Astrocyte of the cerebellum (primary cell): Measurements from ENCODE around the gene SLC22A9.
"Not testable (repeated sequence)": the region's sequence is repeated elsewhere in the genome, so short reads cannot be mapped to it uniquely, and the experiment has no call there.

ENCODE experiments used
- DNase-seq: peaks from one replicate; pipeline ENCODE4 v3.0.0-alpha.2; 2011; ENCODE audit warnings: low read depth
- H3K4me3 ChIP-seq: 2 replicates; pipeline ENCODE4 v1.5.1; 2011; ENCODE audit warnings: mild to moderate bottlenecking, low read depth, low read length, moderate library complexity
- in situ Hi-C: cut with HindIII; loops from 2 replicates; pipeline ENCODE4 v1.10.0; 2017; ENCODE audit warnings: low sequenced_read_pairs
- TF ChIP-seq, protein P1 (sequence below): IDR thresholded peaks from 2 replicates; pipeline ENCODE4 v1.5.1; 2012; ENCODE audit warnings: low read length, low read depth, moderate library complexity, mild to moderate bottlenecking; ENCODE audit errors: missing control alignments

SLC22A9 gene

DNA sequence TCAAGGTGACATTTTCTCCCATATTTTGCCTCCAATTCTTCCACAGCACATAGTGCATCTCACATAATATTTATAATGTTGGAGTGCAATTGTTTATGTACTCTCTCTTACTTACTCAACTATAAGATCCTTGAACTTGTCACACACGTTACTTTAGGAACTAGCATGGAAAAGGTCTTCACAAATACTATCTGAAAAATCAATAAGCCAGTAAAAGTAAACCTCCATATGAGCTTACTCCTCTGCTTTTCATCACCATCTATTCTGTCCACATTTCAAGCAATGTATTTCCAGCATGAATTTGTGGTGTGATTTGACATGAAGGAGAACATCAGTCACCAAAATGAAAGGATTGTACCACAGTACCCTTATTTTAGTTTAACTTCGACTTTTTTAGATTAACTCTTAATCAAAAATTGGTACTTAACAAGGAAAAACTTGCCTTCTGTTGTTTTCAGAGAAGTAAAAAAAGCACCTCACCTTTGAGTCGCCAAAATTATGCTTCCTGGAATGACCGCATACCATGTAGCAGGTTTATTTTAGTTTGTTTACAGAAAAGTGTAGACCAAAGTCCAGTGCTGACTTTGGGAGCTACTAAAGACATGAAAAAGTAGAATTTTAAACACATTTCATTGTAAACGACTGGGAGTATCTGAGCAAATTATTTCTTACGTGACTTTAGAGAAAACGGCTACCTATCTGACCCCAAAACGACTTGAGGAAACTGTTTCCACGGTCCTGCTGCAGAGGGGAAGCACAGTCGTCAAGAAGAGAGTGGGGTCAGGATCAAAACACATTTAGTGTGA, at the start of gene SLC22A9:
Gene SLC22A9 (plus strand): TSS at position 621 of the 806 bp plus-strand sequence. CDS start 272 bp downstream, outside the sequence.
- DNase-seq, result no peak
- TF ChIP-seq, protein P1, sequence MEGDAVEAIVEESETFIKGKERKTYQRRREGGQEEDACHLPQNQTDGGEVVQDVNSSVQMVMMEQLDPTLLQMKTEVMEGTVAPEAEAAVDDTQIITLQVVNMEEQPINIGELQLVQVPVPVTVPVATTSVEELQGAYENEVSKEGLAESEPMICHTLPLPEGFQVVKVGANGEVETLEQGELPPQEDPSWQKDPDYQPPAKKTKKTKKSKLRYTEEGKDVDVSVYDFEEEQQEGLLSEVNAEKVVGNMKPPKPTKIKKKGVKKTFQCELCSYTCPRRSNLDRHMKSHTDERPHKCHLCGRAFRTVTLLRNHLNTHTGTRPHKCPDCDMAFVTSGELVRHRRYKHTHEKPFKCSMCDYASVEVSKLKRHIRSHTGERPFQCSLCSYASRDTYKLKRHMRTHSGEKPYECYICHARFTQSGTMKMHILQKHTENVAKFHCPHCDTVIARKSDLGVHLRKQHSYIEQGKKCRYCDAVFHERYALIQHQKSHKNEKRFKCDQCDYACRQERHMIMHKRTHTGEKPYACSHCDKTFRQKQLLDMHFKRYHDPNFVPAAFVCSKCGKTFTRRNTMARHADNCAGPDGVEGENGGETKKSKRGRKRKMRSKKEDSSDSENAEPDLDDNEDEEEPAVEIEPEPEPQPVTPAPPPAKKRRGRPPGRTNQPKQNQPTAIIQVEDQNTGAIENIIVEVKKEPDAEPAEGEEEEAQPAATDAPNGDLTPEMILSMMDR, result no peak
- no peak within 1 kb of the TSS for H3K4me3 ChIP-seq
- in situ Hi-C loops, result no loop called here

DNA sequence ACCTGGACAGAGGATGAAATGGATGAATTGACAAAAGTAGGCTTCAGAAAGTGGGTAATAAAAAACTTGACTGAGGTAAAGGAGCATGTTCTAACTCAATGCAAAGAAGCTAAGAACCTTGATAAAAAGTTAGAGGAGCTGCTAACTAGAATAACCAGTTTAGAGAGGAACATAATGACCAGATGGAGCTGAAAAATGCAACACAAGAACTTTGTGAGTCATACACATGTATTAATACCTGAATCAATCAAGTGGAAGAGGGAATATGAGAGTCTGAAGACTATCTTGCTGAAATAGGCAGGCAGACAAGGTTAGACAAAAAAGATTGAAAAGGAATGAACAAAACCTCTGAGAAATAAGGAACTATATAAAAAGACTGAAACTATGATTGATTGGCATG, 47.9 kb upstream of the SLC22A9 start:
- TF ChIP-seq, protein P1, result no peak
- in situ Hi-C loops, result no loop called here
- no peak for DNase-seq
- H3K4me3 ChIP-seq, result no peak overlapping the region

DNA sequence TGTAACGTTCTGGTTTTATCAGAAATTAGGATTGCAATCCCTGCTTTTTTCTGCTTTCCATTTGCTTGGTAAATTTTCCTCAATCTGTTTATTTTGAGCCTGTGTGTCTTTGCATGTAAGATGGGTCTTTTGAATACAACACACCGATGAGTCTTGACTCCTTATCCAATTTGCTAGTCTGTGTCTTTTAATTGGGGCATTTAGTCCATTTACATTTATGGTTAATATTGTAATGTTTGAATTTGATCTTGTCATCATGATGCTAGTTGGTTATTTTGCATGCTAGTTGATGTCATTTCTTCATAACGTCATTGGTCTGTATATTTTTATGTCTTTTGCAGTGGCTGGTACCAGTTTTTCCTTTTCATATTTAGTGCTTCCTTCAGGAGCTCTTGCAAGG, 34.5 kb upstream of the SLC22A9 start:
- DNase-seq, in situ Hi-C loops, H3K4me3 ChIP-seq: not testable (repeated sequence)

DNA sequence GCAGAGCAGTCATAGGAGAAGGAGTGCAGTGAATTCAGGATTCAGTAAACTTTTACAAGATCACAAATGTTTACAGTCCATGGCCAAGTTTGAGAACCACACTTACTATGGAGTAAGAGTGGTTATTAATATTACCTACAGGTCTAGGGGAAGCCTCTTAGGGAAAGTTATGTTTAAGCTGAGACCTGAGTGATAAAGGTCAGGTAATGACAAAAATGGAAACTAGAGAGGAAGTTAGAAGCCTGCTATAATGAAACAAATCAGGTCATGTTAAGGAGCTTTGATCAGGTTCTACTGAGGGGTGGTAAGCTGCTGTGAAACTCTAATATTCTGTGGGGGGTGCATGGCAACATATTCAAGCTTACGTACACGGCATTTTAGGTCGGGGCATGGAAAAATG, 32.5 kb upstream of the SLC22A9 start:
- TF ChIP-seq, protein P1, result no peak
- in situ Hi-C loops, result no loop called here
- H3K4me3 ChIP-seq, result no peak overlapping the region
- no peak for DNase-seq

DNA sequence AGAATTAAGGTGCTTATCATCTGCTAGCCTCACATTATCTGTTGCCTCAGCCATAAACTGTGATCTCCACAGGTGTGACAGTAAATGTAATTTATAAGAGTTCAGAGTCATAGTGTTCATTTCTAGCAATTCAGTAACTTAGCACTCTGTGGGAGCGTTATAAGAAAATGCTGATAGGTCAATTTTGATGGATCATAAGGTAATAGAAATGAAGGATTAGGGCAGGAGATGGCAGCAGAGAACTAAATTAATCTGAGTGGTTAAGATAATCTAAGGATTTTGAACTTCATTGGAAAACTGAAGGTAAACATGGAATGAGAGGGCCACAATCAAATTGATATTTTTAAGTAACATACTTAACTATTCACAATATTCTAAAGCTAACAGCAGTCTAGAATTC, 26.5 kb upstream of the SLC22A9 start:
- no peak overlapping the region for H3K4me3 ChIP-seq
- in situ Hi-C loops, result no loop called here
- DNase-seq, result no peak
- TF ChIP-seq, protein P1, result no peak

DNA sequence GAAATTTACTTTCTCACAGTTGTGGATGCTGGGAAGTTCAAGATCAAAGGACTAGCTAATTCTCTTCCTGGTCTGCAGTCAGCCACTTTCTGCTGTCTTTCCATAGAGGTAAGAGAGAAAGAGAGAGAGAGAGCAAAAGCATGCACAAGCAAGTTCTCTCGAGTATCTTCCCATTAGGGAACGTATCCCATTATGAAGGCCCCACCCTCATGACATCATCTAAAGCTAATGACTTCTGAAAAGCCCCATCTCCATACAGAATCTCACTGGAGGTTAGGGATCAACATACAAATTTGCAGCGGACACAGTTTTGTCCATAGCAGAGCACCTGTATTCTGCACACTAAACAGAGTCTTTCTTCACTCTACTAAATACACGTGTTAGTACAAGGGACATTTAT, 17.4 kb upstream of the SLC22A9 start:
- in situ Hi-C loops, result no loop called here
- no peak overlapping the region for H3K4me3 ChIP-seq
- DNase-seq, result no peak
- TF ChIP-seq, protein P1, result no peak

DNA sequence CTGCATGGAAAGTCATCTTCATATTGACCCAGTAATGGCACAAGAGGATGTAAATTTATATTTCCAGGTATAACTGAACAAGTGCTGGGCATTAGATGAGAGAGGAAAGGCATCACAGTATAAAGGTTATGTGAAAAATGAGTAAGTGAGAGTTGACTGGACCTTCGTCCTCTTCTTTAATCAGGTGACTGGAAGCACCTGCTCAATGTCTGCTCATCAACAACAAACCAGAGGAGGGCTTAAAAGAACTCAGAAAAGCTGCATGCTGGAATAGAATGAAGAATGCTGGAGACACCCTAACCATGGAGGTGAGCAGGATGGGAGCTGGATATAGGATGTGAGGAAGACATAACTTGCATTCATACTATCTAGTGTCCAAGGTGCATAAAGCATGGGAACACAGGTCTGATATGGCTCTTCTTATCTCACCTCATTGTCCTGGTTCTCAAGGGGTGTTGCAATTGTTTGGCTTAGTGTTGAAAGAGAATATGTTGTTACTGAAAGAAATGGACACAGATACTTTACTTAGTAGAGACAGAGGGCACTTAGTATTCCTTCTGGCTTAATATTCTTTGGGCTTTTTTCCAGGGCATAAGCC, 7.3 kb upstream of the SLC22A9 start:
- TF ChIP-seq, protein P1, result no peak
- in situ Hi-C loops, result no loop called here
- no peak for DNase-seq
- H3K4me3 ChIP-seq, result no peak overlapping the region
